GM12878 (cell line): ENCODE data around the gene DENND1A. TPM values are rescaled to one million over a fixed set of nuclear protein-coding genes. Genes with fewer than 3 reads are reported as not detected.

Experiments
- ATAC-seq: fragments of 200-7000 bp; cut with Tn5 transposase; 3 replicates; pipeline ENCODE4 v1.9.1; 2020; ENCODE audit warnings: mild to moderate bottlenecking, moderate library complexity
- BruUV-seq: library from RNA; stranded (reverse); fragments of 400-500 nt; replicated peaks from 2 replicates; lab custom pipeline; 2021; lab: Mats Ljungman, UMichigan
- CTCF ChIA-PET: fragments of 300-600 bp; sonication (Branson Sonifier 250); formaldehyde crosslinking; extraction: SDS; loops from one replicate; lab custom pipeline; 2021; ENCODE audit warnings: inconsistent platforms; lab: Yijun Ruan, JAX
- POLR2A ChIA-PET: fragments of 350-600 bp; formaldehyde crosslinking; extraction: SDS; loops from one replicate; lab custom pipeline; 2021; ENCODE audit warnings: inconsistent platforms; lab: Charles Lee
- RAD21 ChIA-PET: fragments of 300-600 bp; sonication (Branson Sonifier 250); formaldehyde crosslinking; loops from one replicate; lab custom pipeline; 2023; ENCODE audit warnings: antibody characterized with exemption; ENCODE audit not compliant: unreplicated experiment; lab: Charles Lee
- SMC1A ChIA-PET: fragments of 300-600 bp; sonication (Branson Sonifier 250); formaldehyde crosslinking; loops from one replicate; lab custom pipeline; 2023; ENCODE audit not compliant: unreplicated experiment, uncharacterized antibody; lab: Charles Lee
- DNase-seq: peaks from one replicate; pipeline ENCODE4 v3.0.0-alpha.2; 2011; ENCODE audit warnings: low read depth, low spot score
- FAIRE-seq: peaks from 3 replicates; lab custom pipeline; 2011; peaks lifted over from hg19 to GRCh38; lab: Jason Lieb, UNC
- H2AFZ ChIP-seq: 2 replicates; pipeline ENCODE4 v1.6.0; 2011; ENCODE audit warnings: low read depth, low read length, control low read depth; ENCODE audit not compliant: control insufficient read depth
- H3K27ac ChIP-seq: 2 replicates; pipeline ENCODE4 v1.5.1; 2011; ENCODE audit warnings: control low read depth; ENCODE audit not compliant: control insufficient read depth, insufficient read depth
- H3K27me3 ChIP-seq, 2 experiments: replicated peaks in 1 of 2; 2 replicates each; pipeline versions ENCODE4 v1.6.0 to v1.6.1; 2011; ENCODE audit warnings: low read length in 1 of 2; ENCODE audit not compliant: control insufficient read depth in 2 of 2, insufficient read depth in 2 of 2
- H3K36me3 ChIP-seq, 2 experiments: 2 replicates each; pipeline ENCODE4 v1.5.1; 2011; ENCODE audit warnings: low read length in 1 of 2; ENCODE audit not compliant: control insufficient read depth in 2 of 2, insufficient read depth in 2 of 2
- H3K4me1 ChIP-seq: 2 replicates; pipeline ENCODE4 v1.6.1; 2011; ENCODE audit warnings: mild to moderate bottlenecking, low read length, moderate library complexity, mixed read lengths; ENCODE audit not compliant: control insufficient read depth, insufficient read depth
- H3K4me2 ChIP-seq: 2 replicates; pipeline ENCODE4 v1.6.0; 2011; ENCODE audit warnings: control low read depth; ENCODE audit not compliant: control insufficient read depth, insufficient read depth
- H3K4me3 ChIP-seq: fragments of 200-600 bp; sonication (generic); 2 replicates; pipeline ENCODE4 v1.5.1; 2016
- H3K79me2 ChIP-seq: 2 replicates; pipeline ENCODE4 v1.6.0; 2011; ENCODE audit warnings: low read length; ENCODE audit not compliant: control insufficient read depth, insufficient read depth
- H3K9ac ChIP-seq: 2 replicates; pipeline ENCODE4 v1.8.0; 2011; ENCODE audit warnings: low read length, control low read depth, mixed read lengths; ENCODE audit not compliant: control insufficient read depth, insufficient read depth
- H3K9me3 ChIP-seq: replicated peaks from 3 replicates; pipeline ENCODE4 v1.5.1; 2011; ENCODE audit warnings: mild to moderate bottlenecking, low read length; ENCODE audit not compliant: control insufficient read depth, insufficient read depth
- H4K20me1 ChIP-seq: 2 replicates; pipeline ENCODE4 v1.6.0; 2011; ENCODE audit not compliant: control insufficient read depth, insufficient read depth
- ATF2 ChIP-seq: IDR thresholded peaks from 2 replicates; pipeline ENCODE4 v1.6.1; 2012; ENCODE audit warnings: low read length, inconsistent platforms
- CREB1 ChIP-seq: IDR thresholded peaks from 2 replicates; pipeline ENCODE4 v1.6.1; 2012; ENCODE audit warnings: low read depth, mild to moderate bottlenecking, inconsistent platforms
- HDAC6 ChIP-seq: fragments of 200-600 bp; sonication (generic); IDR thresholded peaks from one replicate; pipeline ENCODE4 v1.8.0; 2017; ENCODE audit warnings: antibody characterized with exemption; ENCODE audit not compliant: unreplicated experiment
- HDGF ChIP-seq: fragments of 450-650 bp; IDR thresholded peaks from 2 replicates; pipeline ENCODE4 v1.6.1; 2016; ENCODE audit warnings: antibody characterized with exemption
- NR2F1 ChIP-seq: fragments of 450-650 bp; conservative IDR thresholded peaks from 2 replicates; pipeline ENCODE4 v1.6.1; 2017; ENCODE audit warnings: mild to moderate bottlenecking
- PML ChIP-seq: IDR thresholded peaks from 2 replicates; pipeline ENCODE4 v1.6.1; 2012; ENCODE audit warnings: low read length, inconsistent platforms
- SREBF2 ChIP-seq: IDR thresholded peaks from 2 replicates; pipeline ENCODE4 v1.6.1; 2012; ENCODE audit warnings: mild to moderate bottlenecking, low read length
- TAF1 ChIP-seq: IDR thresholded peaks from 2 replicates; pipeline ENCODE4 v1.6.1; 2011; ENCODE audit warnings: mild to moderate bottlenecking, low read depth, low read length, borderline replicate concordance
- WGBS: methylation state at CpG from one replicate; pipeline ENCODE4 v1.1.6; 2016; ENCODE audit warnings: low lambda C conversion rate; ENCODE audit not compliant: insufficient replicate concordance, insufficient coverage; ENCODE audit errors: missing lambda C conversion rate; 5-methylcytosine and 5-hydroxymethylcytosine counted together
- in situ Hi-C: fragments of 300-500 bp; cut with MboI; formaldehyde crosslinking; loops from 9 replicates; pipeline ENCODE4 v1.14.3; 2018; ENCODE audit warnings: mixed read lengths
- intact Hi-C: fragments of 100-400 bp; cut with micrococcal nuclease; formaldehyde crosslinking; loops from one replicate; pipeline ENCODE4 v1.14.2; 2022; ENCODE audit not compliant: unreplicated experiment
- polyA plus RNA-seq, 11 experiments: library from polyadenylated mRNA; depleted of rRNA in 4 of 11; unstranded in 6 of 11; stranded (reverse) in 5 of 11; fragments of >200 nt; fragmentation: Nextera tagmentation in 4 of 11; fragmentation: Illumina TruSeq in 1 of 11; extraction: Ambion mirVana in 4 of 11; extraction: Trizol in 1 of 11; gene quantifications; 1 replicate in 1 of 11; 2 replicates in 10 of 11; pipeline versions ENCODE4 v1.2.1 to v1.2.3, GENCODE V29; 2011 to 2016; ENCODE audit warnings: inconsistent platforms in 2 of 11, missing spikeins in 2 of 11, low read depth in 1 of 11
- total RNA-seq, 4 experiments: library from RNA; depleted of rRNA in 3 of 4; stranded (reverse); fragments of >200 nt in 3 of 4; fragmentation: Illumina TruSeq in 1 of 4; extraction: Trizol in 1 of 4; gene quantifications; 2 replicates each; pipeline versions ENCODE4 v1.2.1 to v1.2.3, GENCODE V29; 2013 to 2021

DENND1A gene
- total and polyA plus RNA-seq, 10 of the 15 experiments (the other 5 are each of a cell fraction or from before 2014, with no cell fraction given): 14.1 to 48.6 (median 35.2) TPM

GRCh38 chr9:123373946-123374345 lies 556.0 kb downstream of the DENND1A start:
- no peak overlapping the region for H3K4me2 ChIP-seq
- no peaks in the 10 kb centered on the region for H3K36me3 ChIP-seq
- no peaks in the 10 kb centered on the region for H3K79me2 ChIP-seq
- in situ Hi-C loops: no loop called here
- no peak overlapping the region for H3K9ac ChIP-seq
- no peaks in the 10 kb centered on the region for H3K9me3 ChIP-seq
- no peak overlapping the region for H2AFZ ChIP-seq
- no peaks in the 10 kb centered on the region for H3K4me1 ChIP-seq
- no peak for FAIRE-seq
- no peak overlapping the region for H3K27ac ChIP-seq
- no peaks in the 10 kb centered on the region for H4K20me1 ChIP-seq
- ChIA-PET RAD21 (no interaction called here), SMC1A (no interaction called here), POLR2A (no interaction called here), CTCF (no interaction called here)
- no peak for DNase-seq
- TF ChIP-seq ATF2 (no peak), TAF1 (no peak), NR2F1 (no peak), HDGF (no peak), SREBF2 (no peak), CREB1 (no peak)
- H3K4me3 ChIP-seq: no peak overlapping the region
- WGBS: 5% methylated on average over 10 of the region's 10 CpGs
- intact Hi-C loops: no loop called here
- no peak for ATAC-seq
- BruUV-seq: no TSS peak
- peaks cover 0 to 10% of the 10 kb centered on the region in 2 experiments; a peak in 2 of 4 replicates for H3K27me3 ChIP-seq

DNA sequence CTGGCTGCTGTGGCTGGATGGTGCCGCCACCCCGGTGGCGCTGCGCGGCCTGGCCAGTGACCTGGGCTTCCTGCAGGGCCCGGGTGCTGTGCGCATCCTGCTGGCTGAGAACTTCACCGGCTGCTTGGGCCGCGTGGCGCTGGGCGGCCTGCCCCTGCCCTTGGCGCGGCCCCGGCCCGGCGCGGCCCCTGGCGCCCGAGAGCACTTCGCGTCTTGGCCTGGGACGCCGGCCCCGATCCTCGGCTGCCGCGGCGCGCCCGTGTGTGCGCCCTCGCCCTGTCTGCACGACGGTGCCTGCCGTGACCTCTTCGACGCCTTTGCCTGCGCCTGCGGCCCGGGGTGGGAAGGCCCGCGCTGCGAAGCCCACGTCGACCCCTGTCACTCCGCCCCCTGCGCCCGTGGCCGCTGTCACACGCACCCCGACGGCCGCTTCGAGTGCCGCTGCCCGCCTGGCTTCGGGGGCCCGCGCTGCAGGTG lies 556.4 kb downstream of the DENND1A start:
- in situ Hi-C loops: no loop called here
- 35% methylated on average over 60 of the region's 60 CpGs for WGBS

More for the DNA sequence above, 556.4 kb downstream of the DENND1A start:
- Histone ChIP-seq H3K4me2 (no peak overlapping the region), H3K4me1 (no peaks in the 10 kb centered on the region), H3K36me3 (no peaks in the 10 kb centered on the region)
- intact Hi-C loops: no loop called here
- ATAC-seq: no peak; the same call in 2 of the 3 replicates
- CTCF ChIA-PET: no interaction called here
- no peak for TF ChIP-seq PML
- peak; percentile 53 for TF ChIP-seq HDAC6
- TF ChIP-seq, all 136 proteins: peak for 1
- no peaks in the 10 kb centered on the region for H3K79me2 ChIP-seq
- no peaks in the 10 kb centered on the region for H4K20me1 ChIP-seq
- FAIRE-seq (no peak), DNase-seq (no peak)
- ChIA-PET RAD21 (no interaction called here), SMC1A (no interaction called here), POLR2A (no interaction called here)
- peaks cover 0 to 10% of the 10 kb centered on the region in 2 experiments; a peak in 2 of 4 replicates for H3K27me3 ChIP-seq
- no peak overlapping the region for H3K4me3 ChIP-seq
- BruUV-seq: no TSS peak
- H3K9me3 ChIP-seq: no peaks in the 10 kb centered on the region
- no peak overlapping the region for H3K27ac ChIP-seq
- H3K9ac ChIP-seq: no peak overlapping the region
- H2AFZ ChIP-seq: no peak overlapping the region
